ENCODE data around the gene BMPR1B.

BMPR1B gene

GRCh38 chr4:94912606-94913005 lies 154.9 kb downstream of the BMPR1B start:
- no peak for DNase-seq (ENCODE audit: low spot score)

- DNase-seq (ENCODE audit: low spot score): no peak
Measured at GRCh38 chr4:94913316-94913715, 155.6 kb downstream of the BMPR1B start.

- DNase-seq (ENCODE audit: low spot score): no peak
Measured at GRCh38 chr4:94917146-94917545, 159.4 kb downstream of the BMPR1B start.

GRCh38 chr4:94918543-94918942 lies 160.8 kb downstream of the BMPR1B start:
- DNase-seq (ENCODE audit: low spot score): no peak

GRCh38 chr4:94920369-94920768 lies 162.6 kb downstream of the BMPR1B start:
- no peak for DNase-seq (ENCODE audit: low spot score)

- no peak for DNase-seq (ENCODE audit: low spot score)
Measured at GRCh38 chr4:94924566-94924965, 166.8 kb downstream of the BMPR1B start.

GRCh38 chr4:94925764-94926347 lies 168.1 kb downstream of the BMPR1B start:
- DNase-seq (ENCODE audit: low spot score): no peak

GRCh38 chr4:94926936-94927335 lies 169.2 kb downstream of the BMPR1B start:
- no peak for DNase-seq (ENCODE audit: low spot score)

GRCh38 chr4:94927696-94928095 lies 169.9 kb downstream of the BMPR1B start:
- DNase-seq (ENCODE audit: low spot score): no peak

- no peak for DNase-seq (ENCODE audit: low spot score)
Measured at GRCh38 chr4:94929696-94930095, 171.9 kb downstream of the BMPR1B start.

- no peak for DNase-seq (ENCODE audit: low spot score)
Measured at GRCh38 chr4:94931626-94932025, 173.9 kb downstream of the BMPR1B start.

- no peak for DNase-seq (ENCODE audit: low spot score)
Measured at GRCh38 chr4:94932366-94932765, 174.6 kb downstream of the BMPR1B start.

GRCh38 chr4:94933799-94934198 lies 176.0 kb downstream of the BMPR1B start:
- no peak for DNase-seq (ENCODE audit: low spot score)

- DNase-seq (ENCODE audit: low spot score): no peak
Measured at GRCh38 chr4:94934201-94934600, 176.4 kb downstream of the BMPR1B start.

GRCh38 chr4:94934864-94935263 lies 177.1 kb downstream of the BMPR1B start:
- DNase-seq (ENCODE audit: low spot score): no peak

- no peak for DNase-seq (ENCODE audit: low spot score)
Measured at GRCh38 chr4:94936854-94937253, 179.1 kb downstream of the BMPR1B start.

- no peak for DNase-seq (ENCODE audit: low spot score)
Measured at GRCh38 chr4:94939791-94940519, 182.2 kb downstream of the BMPR1B start.

- DNase-seq (ENCODE audit: low spot score): no peak
Measured at GRCh38 chr4:94940520-94940908, 182.8 kb downstream of the BMPR1B start.

GRCh38 chr4:94941706-94942105 lies 184.0 kb downstream of the BMPR1B start:
- DNase-seq (ENCODE audit: low spot score): no peak

- no peak for DNase-seq (ENCODE audit: low spot score)
Measured at GRCh38 chr4:94944726-94945125, 187.0 kb downstream of the BMPR1B start.

GRCh38 chr4:94947681-94948108 lies 189.9 kb downstream of the BMPR1B start:
- no peak for DNase-seq (ENCODE audit: low spot score)

- DNase-seq (ENCODE audit: low spot score): no peak
Measured at GRCh38 chr4:94954251-94954650, 196.5 kb downstream of the BMPR1B start.

- DNase-seq (ENCODE audit: low spot score): no peak
Measured at GRCh38 chr4:94957030-94957429, 199.3 kb downstream of the BMPR1B start.

GRCh38 chr4:94959307-94959706 lies 201.6 kb downstream of the BMPR1B start:
- DNase-seq (ENCODE audit: low spot score): no peak

All from cerebellar cortex (tissue), 1 donor.